Small intestine (tissue), 7 donors: ENCODE results near the gene MTCL1. TPM values are rescaled to one million over a fixed set of nuclear protein-coding genes. Genes with fewer than 3 reads are reported as not detected.

ENCODE experiments used
- DNase-seq, 2 donors: peaks; one replicate each; pipeline versions ENCODE4 v3.0.0 to v3.0.0-alpha.2; 2013
- FAIRE-seq: peaks from 2 replicates; lab custom pipeline; 2012; peaks lifted over from hg19 to GRCh38; lab: Jason Lieb, UNC
- H3K27ac ChIP-seq, 3 donors: one replicate each; pipeline ENCODE4 v1.5.1; 2013; ENCODE audit warnings: low read length in 2 of 3, mild to moderate bottlenecking in 2 of 3, control low read depth in 1 of 3, inconsistent platforms in 1 of 3, low read depth in 1 of 3, moderate library complexity in 1 of 3
- H3K27me3 ChIP-seq, 3 donors: one replicate each; pipeline ENCODE4 v1.6.1; 2013; ENCODE audit warnings: low read length in 3 of 3, inconsistent platforms in 1 of 3; ENCODE audit not compliant: control insufficient read depth in 3 of 3, insufficient read depth in 3 of 3
- H3K36me3 ChIP-seq, 3 donors: one replicate each; pipeline ENCODE4 v1.6.1; 2013; ENCODE audit warnings: low read length in 3 of 3, inconsistent platforms in 1 of 3, low read depth in 1 of 3, mild to moderate bottlenecking in 1 of 3, moderate library complexity in 1 of 3; ENCODE audit not compliant: control insufficient read depth in 3 of 3, insufficient read depth in 2 of 3
- H3K4me1 ChIP-seq, 3 donors: one replicate each; pipeline ENCODE4 v1.6.1; 2013; ENCODE audit warnings: low read length in 2 of 3, inconsistent platforms in 1 of 3, low read depth in 1 of 3, mild to moderate bottlenecking in 1 of 3, moderate library complexity in 1 of 3; ENCODE audit not compliant: control insufficient read depth in 3 of 3, insufficient read depth in 2 of 3
- H3K4me3 ChIP-seq, 3 donors: one replicate each; pipeline ENCODE4 v1.5.1; 2013; ENCODE audit warnings: low read length in 3 of 3, control low read depth in 1 of 3, inconsistent platforms in 1 of 3, low read depth in 1 of 3, mild to moderate bottlenecking in 1 of 3, moderate library complexity in 1 of 3
- H3K9me3 ChIP-seq, 2 donors: one replicate each; pipeline ENCODE4 v1.6.1; 2013; ENCODE audit warnings: low read depth in 1 of 2, low read length in 1 of 2; ENCODE audit not compliant: control insufficient read depth in 2 of 2, insufficient read depth in 1 of 2
- WGBS, 3 donors: extraction: QIAGEN DNeasy Blood & Tissue Kit; methylation state at CpG; one replicate each; pipeline ENCODE4 v1.1.7; 2013; 5-methylcytosine and 5-hydroxymethylcytosine counted together
- polyA plus RNA-seq, 4 donors: library from polyadenylated mRNA; stranded (reverse) in 3 of 4; unstranded in 1 of 4; fragments of 200-250 nt in 3 of 4; fragments of 120-200 nt in 1 of 4; gene quantifications; one replicate each; pipeline versions ENCODE4 v1.2.1 to v1.2.3, GENCODE V29; 2013
- donor health status: healthy with polysubstance abuse.
- donor health status: control.
- donor health status: control.
- donor health status: Bipolar disorder and iron deficiency.
- donor health status: healthy.

The MTCL1 gene
- polyA plus RNA-seq, 4 donors: 2.5 to 12.4 (median 6.0) TPM

DNA sequence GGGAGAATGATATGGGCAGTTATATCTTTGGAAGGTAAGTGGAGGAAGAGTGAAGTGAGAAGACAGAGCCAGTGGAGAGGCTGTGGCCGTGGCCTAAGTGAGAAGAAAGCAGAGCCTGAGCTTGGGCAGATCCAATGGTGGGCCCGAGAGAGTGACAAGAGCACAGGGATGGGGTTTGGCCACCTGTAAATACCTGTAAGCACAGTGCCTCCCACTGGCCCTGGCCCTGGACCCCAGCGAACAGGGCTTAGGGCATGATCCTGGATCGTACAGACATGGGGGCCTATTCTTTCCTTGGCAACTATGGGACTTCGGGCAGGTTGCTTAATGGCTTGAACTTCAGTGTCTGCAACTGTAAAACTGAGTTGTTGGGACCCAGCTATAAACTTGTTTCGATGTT lies 44.1 kb downstream of the MTCL1 start:
- WGBS, 3 donors: 95 to 98% (median 96%) methylated on average over 6 of the region's 6 CpGs
- FAIRE-seq: no peak
- no peak overlapping the region for H3K27ac ChIP-seq

DNA sequence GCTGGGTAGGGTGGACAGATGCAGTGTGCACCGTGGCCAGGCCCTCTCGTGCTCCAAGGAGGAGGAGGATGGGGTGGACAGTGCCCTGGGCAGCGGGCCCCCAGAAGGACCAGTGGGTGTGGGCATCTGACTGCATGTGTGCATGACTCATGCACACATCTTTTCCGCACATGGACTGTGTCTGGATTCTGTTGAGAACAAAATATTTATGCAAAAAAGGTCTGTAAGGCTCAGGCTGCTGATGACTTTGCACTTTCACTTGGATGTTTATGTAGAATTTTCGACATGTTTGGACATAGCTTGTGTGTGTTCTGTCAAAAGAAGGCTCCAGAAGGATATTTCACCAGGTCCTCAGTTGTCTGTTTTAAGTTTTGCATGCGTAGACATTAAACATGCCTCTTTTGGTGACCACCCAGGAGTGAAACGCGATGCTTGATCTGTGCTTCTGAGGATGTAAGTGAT lies 45.6 kb downstream of the MTCL1 start:
- peak overlapping the region in 2 of 3 donors; percentile 37 to 71 for H3K27ac ChIP-seq
- FAIRE-seq: no peak
- 72 to 96% (median 91%) methylated on average over 8 of the region's 8 CpGs for WGBS, 3 donors

More for the DNA sequence above, 44.1 kb downstream of the MTCL1 start:
- DNase-seq: no peak
- H3K36me3 ChIP-seq: peaks cover 0 to 9% (median 0%) of the 10 kb centered on the region in 3 donors
- peaks cover 0 to 5% (median 2%) of the 10 kb centered on the region in 3 donors for H3K4me1 ChIP-seq
- no peaks in the 10 kb centered on the region for H3K27me3 ChIP-seq
- no peaks in the 10 kb centered on the region for H3K9me3 ChIP-seq
- no peak overlapping the region for H3K4me3 ChIP-seq

DNA sequence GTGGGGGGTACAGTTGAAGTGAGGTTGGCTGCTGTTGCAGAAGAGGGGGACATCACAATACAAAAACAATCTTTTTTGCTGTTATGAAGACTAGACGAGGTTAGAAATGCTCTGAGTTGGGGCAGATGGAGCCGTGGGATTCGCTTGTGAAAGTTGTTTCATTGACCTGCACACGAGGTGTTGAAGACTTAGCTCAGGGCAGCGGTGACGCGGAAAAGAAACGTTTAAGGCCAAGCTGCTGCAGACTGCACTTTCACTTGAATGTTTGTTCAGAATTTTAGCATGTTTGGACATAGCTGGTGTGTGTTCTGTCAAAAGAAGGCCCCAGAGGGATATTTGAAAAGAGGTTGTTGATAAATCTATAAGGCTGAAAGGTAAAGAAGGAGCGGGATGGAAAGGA lies 46.3 kb downstream of the MTCL1 start:
- H3K4me3 ChIP-seq: no peak overlapping the region

More for the DNA sequence above, 45.6 kb downstream of the MTCL1 start:
- no peaks in the 10 kb centered on the region for H3K27me3 ChIP-seq
- H3K9me3 ChIP-seq: no peaks in the 10 kb centered on the region
- H3K4me3 ChIP-seq: no peak overlapping the region
- no peak for DNase-seq
- H3K4me1 ChIP-seq: peaks cover 0 to 5% (median 4%) of the 10 kb centered on the region in 3 donors
- peaks cover 0 to 12% (median 0%) of the 10 kb centered on the region in 3 donors for H3K36me3 ChIP-seq

DNA sequence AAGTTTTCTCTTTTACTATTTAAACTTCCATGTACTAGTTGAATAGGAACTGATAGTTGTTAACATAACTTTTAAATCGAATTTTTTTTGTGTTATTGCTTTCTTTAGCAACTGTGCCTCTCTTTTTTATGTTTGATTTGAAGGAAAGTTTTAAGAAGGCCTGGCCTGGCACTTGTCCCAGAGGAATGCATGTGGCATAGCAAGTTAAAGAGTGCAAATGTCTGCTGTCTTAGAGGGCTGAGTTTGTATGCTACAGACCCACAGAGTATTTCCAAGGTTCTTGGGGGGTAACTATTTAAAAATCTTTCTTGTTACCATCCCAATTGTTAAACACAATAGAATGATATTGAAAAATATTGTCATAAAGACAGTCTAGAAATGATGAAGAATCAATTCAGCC lies 47.0 kb downstream of the MTCL1 start:
- H3K36me3 ChIP-seq: peaks cover 0 to 12% (median 0%) of the 10 kb centered on the region in 3 donors
- H3K27ac ChIP-seq: peak overlapping the region in 1 of 3 donors; percentile 22
- H3K4me3 ChIP-seq: no peak overlapping the region
- no peaks in the 10 kb centered on the region for H3K9me3 ChIP-seq
- no peaks in the 10 kb centered on the region for H3K27me3 ChIP-seq
- DNase-seq (no peak), FAIRE-seq (no peak)
- 48 to 54% (median 53%) methylated on average over 1 of the region's 1 CpG for WGBS, 3 donors
- peaks cover 0 to 5% (median 4%) of the 10 kb centered on the region in 3 donors for H3K4me1 ChIP-seq

More for the DNA sequence above, 46.3 kb downstream of the MTCL1 start:
- Histone ChIP-seq H3K9me3 (no peaks in the 10 kb centered on the region), H3K36me3 (peaks cover 0 to 12% (median 0%) of the 10 kb centered on the region in 3 donors), H3K27me3 (no peaks in the 10 kb centered on the region), H3K27ac (peak overlapping the region in 2 of 3 donors; percentile 37 to 71), H3K4me1 (peaks cover 0 to 5% (median 4%) of the 10 kb centered on the region in 3 donors)
- DNase-seq: no peak
- WGBS, 3 donors: 81 to 88% (median 86%) methylated on average over 9 of the region's 9 CpGs
- FAIRE-seq: no peak

DNA sequence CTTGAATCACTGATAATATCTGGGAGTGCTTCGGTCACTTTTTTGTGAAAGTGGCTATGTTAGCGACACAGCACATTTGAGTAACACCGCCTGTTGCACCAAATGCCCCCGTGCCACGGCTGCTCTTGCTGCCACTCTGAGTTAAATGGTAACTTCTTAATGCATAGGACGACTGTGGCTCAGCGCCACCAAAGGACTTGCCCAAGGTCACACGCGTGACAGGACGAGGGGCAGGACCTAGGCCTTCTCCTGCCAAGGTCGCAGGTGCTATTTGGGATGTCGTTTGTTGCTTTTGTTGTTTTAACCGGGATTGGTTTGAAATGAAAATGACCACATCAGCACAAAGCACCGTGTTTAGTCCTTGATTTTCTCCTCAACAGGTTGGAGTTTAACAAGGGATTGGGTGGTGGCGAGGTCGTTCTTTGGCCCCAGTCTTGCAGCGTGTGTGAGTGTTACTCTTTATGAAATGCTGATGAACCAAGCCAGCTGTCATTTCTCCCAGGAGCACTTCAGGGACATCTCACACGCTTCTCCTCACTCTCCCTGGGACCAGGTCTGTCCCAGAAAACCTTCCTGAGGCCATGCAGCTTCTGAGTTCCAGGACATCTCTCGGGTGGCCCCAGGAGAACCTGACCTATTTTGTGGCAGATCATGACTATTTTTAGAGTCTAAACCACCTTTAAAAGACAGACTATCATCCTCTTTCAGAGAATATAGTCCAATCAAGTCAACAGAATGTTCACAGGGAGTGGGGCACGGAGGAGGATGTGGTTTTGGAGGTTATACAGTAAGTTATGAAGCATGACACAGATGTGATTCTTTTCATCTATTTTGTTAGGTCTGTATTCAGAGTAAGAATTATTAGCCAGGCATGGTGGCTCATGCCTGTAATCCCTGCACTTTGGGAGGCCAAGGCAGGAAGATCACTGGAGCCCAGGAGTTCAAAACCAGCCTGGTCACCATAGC lies 49.9 kb downstream of the MTCL1 start:
- FAIRE-seq: no peak
- Histone ChIP-seq H3K9me3 (no peaks in the 10 kb centered on the region), H3K36me3 (peaks cover 0 to 6% (median 0%) of the 10 kb centered on the region in 3 donors), H3K27me3 (no peaks in the 10 kb centered on the region), H3K27ac (peak overlapping the region in 1 of 3 donors; percentile 48), H3K4me1 (peaks cover 0 to 7% (median 4%) of the 10 kb centered on the region in 3 donors), H3K4me3 (no peak overlapping the region)
- peak in 1 of 2 donors; percentile 59 for DNase-seq
- WGBS, 3 donors: 83 to 89% (median 87%) methylated on average over 20 of the region's 20 CpGs

DNA sequence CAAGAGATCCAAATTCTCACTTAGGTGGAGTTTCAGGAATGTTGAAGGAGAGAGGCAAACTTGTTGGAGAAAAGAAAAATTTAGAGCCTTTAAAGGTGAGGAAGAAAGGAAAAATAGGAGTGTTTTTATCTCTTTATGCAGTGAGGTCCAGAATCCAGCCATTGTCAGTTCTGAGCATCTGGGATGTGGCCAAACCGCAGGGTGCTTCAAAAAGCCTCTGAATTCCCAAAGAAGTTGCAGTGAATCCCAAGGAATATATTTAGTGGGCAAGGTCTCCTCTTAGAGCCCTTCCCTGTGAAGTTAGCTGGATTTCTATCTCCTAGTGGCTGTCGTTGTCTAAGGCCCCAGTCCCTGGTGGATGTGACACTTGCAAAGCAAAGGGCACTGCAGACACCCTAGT lies 51.2 kb downstream of the MTCL1 start:
- no peaks in the 10 kb centered on the region for H3K27me3 ChIP-seq
- DNase-seq (no peak), FAIRE-seq (no peak)
- peaks cover 0 to 3% (median 3%) of the 10 kb centered on the region in 3 donors for H3K4me1 ChIP-seq
- 84 to 86% (median 85%) methylated on average over 2 of the region's 2 CpGs for WGBS, 3 donors
- H3K27ac ChIP-seq: no peak overlapping the region
- no peak overlapping the region for H3K4me3 ChIP-seq
- peaks cover 0 to 2% of the 10 kb centered on the region in 2 donors for H3K9me3 ChIP-seq
- peaks cover 0 to 6% (median 0%) of the 10 kb centered on the region in 3 donors for H3K36me3 ChIP-seq

DNA sequence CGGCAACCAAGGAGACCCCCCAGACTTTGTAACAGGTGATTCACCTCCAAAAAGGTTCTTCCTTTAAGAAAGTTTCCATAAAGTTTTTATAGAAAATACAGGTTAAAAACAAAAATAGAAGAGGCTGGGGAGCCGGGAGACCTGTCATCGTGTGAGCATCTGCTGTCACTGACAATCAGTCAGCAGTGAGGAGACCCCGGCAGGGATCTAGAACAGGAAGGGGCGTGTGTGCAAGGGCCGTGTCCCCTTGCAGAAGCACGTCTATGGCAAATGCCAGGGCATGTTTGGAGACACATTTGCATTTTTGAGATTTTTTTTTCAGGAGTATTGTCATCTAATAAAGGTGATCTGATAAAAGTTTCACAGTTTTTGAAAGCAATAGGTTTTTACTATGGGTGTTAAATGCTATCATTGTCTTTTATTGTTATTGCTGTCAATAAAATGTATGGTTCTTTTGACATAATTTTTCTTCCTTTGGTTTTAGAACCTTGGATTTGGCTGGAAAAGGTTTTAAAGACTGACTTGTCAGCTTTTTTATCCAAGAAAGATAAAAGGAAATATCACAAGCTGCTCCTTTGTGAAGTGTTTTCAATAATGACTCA lies 52.1 kb downstream of the MTCL1 start:
- peak in 1 of 2 donors; percentile 25 for DNase-seq
- Histone ChIP-seq H3K27me3 (no peaks in the 10 kb centered on the region), H3K4me1 (peaks cover 0 to 3% (median 3%) of the 10 kb centered on the region in 3 donors), H3K9me3 (peaks cover 0 to 9% of the 10 kb centered on the region in 2 donors), H3K4me3 (no peak overlapping the region), H3K27ac (no peak overlapping the region), H3K36me3 (peaks cover 0 to 8% (median 0%) of the 10 kb centered on the region in 3 donors)
- 51 to 67% (median 61%) methylated on average over 7 of the region's 7 CpGs for WGBS, 3 donors
- FAIRE-seq: no peak

DNA sequence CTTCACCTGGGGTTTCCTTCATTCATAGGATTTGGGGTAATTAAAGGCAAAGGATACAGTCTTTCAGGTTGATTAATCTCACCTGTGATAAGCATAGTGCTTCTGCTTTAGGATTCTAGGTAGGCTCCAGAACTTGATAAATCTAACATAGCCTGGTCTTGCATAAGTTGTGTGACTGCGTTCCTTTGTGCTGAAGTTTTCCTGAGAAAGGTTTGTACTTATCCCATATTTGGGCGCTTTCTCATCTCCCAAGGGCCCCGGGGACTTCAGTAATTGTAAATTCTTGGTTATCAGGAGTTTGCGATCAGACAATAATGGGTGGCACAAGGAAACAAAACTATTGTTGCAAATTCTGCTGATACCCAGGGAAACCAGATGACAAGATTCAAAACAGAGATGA lies 53.1 kb downstream of the MTCL1 start:
- no peak overlapping the region for H3K4me3 ChIP-seq
- WGBS, 3 donors: 92 to 95% (median 94%) methylated on average over 4 of the region's 4 CpGs
- H3K4me1 ChIP-seq: peaks cover 0 to 3% (median 3%) of the 10 kb centered on the region in 3 donors
- H3K27ac ChIP-seq: no peak overlapping the region
- peaks cover 0 to 11% (median 0%) of the 10 kb centered on the region in 3 donors for H3K36me3 ChIP-seq
- DNase-seq: no peak
- no peak for FAIRE-seq
- no peaks in the 10 kb centered on the region for H3K27me3 ChIP-seq
- H3K9me3 ChIP-seq: peaks cover 0 to 9% of the 10 kb centered on the region in 2 donors
